Nucleus accumbens (tissue), 56 donors: ENCODE results near the gene PTDSS2.

Source experiments
- DNase-seq, 56 donors: peaks; one replicate each; lab custom pipeline; 2025; lab: John Stamatoyannopoulos, UW

The PTDSS2 gene

DNA sequence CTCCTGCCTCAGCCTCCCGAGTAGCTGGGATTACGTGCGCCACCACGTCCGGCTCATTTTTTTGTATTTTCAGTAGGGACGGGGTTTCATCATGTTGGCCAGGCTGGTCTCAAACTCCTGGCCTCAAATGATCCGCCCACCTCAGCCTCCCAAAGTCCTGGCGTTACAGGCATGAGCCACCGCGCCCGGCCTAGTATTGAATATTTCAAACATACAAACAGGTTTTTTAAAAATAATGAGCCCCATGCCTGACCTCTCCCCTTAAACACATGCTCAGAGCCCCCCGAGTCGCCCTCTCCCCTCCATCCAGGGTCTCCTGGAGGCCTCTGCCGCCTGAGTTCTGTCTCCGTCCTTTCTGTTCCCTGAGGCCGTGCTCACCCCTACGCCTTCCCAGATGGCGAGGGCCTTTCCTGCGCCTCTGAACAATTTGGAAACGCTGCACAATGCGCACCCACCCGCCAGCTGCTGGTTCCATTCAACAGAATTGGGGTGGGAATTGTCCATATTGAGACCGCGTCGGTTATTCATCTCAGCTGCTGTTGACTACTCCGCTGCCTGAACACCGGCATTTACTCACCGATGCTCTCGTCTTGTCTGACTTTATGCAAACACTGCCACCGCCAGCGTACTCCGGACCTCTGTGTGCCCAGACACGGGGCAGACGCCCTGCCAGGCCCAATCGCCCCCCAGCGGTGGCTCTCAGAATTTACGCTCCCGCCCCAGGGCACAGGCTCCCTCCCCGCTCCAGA lies 70.5 kb downstream of the PTDSS2 start:
- DNase-seq: no peak

DNA sequence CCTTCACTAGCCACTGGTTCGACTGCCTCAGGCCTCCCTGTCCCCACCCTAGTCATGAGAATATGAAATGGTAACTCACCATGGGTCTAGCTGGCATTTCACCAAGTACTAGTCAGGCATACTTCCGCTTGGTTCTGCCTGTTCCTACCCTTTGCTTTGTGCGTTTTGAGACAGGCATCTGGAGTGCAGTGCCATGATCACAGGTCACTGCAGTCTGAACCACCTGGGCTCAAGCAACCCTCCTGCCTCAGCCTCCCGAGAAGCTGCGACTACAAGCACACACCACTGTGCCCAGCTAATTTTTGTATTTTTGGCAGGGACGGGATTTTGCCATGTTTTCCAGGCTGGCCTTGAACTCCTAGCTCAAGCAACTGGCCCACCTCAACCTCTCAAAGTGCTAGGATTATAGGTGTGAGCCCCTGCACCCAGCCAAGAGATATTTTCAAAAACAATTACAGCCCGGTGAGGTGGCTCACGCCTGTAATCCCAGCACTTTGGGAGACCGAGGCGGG lies 71.2 kb downstream of the PTDSS2 start:
- DNase-seq: no peak

DNA sequence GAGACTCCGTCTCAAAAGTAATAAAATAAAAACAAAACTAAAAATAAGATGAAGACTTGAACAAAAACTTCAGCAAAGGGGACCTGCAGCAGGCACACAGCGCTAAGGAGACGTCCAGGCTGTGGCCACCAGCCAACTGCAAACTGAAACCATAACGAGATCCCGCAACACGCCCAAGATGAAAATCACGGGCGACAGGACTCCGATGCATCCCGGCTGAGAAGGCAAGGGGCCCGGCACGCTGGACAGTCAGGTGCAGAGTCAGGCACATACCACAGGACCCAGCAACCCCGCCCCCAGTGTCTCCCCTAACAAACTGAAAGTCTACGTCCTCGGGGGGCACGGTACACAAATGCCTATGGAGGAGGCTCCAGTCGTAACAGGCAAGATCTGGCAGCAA lies 76.1 kb downstream of the PTDSS2 start:
- DNase-seq: no peak

DNA sequence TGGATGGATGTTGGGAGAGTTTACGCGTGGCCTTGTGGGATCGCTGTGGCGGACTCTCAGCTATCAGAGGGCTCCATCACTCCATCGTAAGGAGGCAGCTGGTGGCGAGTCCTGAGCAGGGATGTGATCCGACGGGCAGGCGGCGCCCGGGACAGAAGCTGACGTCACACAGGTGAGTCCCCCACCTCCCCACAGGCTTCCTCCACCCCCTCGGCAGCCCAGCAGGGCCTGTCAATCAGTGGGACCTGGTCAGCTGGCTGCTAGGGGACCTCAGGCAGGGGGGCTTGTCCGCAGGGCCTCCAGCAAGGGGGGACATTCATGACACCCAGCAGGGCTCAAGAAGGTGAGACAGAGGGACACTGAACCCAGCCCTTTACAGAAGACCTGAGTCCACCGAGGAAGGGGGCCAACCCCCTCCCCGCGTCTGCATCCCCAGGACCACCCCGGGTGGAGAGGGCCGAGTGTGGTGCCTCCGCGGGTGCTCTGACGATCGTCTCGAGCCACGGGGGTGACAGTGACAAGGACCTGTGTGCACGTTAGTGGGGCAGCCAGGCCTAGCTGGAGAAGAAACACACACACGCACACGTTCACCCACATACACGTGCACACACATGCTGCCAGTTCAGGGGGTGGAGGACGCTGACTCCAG lies 78.2 kb downstream of the PTDSS2 start:
- DNase-seq: no peak

DNA sequence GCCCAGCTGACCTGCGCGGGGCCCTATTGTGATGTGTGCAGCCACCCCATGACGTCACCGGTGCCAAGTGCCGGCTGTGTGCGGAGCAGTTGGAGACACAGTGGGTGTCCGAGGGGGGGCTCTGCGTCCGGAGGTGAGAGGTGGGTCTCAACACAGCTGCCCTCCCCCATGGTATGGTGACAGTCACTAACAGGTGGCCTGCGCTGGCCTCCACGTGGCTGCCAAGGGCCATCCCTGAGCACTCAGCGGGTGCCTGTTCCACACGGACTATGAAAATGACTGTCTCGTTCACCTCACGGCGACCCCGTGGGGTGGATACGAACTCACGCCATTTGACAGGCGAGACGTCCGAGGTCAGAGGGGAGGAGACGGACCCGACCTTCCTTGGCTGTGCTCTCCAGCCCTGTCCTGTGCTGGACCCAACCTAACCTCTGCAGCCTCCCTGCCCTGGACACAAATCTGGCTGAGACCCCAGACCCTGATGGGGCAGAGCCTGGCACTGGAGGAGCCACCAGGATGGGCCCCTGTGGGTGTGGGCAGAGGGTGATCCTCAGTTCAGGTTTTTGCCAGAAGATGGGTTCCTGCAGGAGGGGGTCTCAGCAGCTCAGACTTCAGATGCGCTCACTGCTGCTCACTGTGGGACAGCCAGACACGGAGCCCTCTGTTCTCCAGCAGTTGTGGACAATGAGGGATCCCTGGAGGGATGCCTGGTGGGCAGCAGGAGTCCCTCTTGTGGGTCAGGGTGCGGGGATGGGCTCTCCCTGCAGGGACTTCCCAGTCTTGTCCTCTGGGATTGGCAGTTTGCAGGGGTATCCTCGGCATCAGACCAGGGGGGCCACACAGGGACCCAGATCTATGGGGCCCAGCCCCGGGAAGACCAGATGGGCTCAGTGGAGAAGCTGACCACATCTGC lies 79.0 kb downstream of the PTDSS2 start:
- DNase-seq: no peak

DNA sequence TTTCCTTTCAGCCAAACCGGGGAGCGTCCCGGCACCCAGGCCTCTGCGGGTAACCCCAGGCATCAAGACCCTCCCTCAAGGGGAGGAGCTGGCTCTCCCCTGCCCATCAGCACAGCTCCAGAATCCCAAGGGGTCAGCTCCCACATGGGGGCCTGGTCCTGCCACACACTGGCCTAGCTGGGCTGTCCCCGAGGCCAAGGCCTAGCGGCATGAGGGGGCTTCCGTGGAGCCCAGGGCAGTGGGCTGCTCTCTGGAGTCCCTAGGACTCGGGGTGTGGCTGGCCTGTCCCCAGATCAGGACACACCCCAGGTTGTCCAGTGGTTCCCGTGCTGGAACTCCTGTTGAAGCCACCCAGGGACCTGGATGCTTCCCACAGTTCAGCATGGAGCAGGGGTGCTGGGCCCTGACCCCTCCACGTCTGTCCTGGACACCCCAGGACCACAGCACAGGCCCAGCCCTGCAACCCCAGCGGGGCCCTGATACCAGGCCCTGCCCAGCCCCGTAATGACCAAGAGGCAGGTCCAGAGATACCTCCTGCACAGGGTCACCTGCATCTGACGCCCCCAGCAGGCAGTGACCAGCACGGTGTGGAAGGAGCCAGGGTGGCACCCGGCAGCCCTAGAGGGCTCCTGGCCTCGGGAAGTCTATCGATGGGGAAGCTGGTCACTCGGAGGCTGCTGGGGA lies 79.8 kb downstream of the PTDSS2 start:
- DNase-seq: no peak

DNA sequence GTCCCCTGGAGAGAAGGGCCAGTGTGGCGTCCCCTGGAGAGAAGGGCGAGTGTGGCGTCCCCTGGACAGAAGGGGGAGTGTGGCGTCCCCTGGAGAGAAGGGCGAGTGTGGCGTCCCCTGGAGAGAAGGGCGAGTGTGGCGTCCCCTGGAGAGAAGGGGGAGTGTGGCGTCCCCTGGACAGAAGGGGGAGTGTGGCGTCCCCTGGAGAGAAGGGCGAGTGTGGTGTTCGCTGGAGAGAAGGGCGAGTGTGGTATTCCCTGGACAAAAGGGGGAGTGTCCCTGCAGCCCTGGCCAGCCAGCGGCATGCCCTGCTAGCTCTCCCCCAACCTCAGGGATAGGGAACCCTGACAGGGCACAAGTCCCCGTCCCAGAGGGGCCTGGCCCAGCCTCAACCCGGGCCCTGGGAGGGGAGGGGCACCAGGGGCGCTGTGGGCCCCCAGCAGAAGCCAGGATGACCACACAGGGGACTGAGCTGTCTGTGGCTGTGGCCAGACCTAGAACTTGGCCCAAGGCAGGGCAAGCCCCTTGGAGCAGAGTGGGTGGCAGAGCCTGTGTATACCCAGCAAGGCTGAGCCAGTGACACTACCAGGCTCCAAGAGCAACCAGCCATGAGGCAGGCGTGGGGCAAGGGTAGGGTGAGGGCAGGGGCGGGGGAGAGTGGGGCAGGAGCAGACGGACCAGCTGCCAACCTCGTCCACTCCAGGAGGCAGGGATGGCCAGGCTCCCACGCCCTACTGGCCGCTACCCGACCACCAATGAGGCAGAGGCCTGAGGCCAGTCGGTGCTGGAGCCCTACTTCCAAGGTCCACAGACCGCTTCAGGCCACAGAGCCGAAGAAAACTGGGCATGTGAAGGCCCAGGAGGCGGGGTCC lies 81.1 kb downstream of the PTDSS2 start:
- no peak for DNase-seq

DNA sequence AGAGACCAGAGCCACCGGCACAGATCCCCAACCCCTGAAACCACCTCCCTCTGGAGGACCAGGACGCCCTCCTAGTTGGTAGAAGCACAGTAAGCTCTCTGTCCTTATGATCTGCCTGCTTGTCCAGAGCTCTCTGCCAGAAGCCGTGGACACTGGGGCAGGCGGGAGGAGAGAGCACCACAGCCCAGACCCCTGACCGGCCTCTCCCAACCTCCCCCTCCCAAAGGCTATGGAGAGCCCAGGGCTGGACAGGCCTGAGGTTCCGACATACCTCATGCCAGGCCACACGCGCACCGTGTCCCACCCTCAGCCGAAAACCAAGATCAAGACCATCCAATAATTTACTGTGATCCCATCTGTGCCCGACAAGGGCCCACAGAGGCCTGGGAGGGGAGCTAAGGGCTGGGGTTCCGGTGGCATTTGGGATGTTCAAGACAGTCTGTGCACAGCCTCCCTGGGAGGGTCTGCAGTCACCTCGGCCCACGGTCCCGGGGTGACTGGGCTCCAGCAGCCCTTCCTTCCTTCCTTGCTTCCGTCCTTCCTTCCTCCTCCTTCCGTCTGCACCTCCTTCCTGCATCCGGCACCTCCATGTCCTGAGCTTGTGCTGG lies 81.9 kb downstream of the PTDSS2 start:
- no peak for DNase-seq

DNA sequence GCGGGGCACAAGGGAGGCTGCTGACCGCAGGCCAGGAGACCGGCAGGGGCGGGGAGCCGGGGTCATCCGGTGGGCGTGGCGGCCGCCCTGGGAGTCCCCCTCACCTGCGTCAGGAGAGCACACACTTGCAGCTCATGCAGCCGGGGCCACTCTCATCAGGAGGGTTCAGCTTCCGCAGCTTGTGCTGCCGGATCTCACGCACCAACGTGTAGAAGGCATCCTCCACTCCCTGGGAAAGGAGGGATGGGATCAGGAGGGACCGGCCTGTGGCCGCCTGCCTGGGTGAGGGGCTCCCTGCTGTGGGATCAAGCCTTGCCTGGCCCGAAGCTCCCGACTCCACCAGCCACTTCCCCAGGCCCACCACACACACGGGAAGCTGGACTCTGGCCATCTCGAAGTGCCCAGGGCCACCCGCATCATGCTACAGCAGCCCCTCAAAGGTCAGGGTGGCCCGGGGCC lies 82.5 kb downstream of the PTDSS2 start:
- DNase-seq: no peak

DNA sequence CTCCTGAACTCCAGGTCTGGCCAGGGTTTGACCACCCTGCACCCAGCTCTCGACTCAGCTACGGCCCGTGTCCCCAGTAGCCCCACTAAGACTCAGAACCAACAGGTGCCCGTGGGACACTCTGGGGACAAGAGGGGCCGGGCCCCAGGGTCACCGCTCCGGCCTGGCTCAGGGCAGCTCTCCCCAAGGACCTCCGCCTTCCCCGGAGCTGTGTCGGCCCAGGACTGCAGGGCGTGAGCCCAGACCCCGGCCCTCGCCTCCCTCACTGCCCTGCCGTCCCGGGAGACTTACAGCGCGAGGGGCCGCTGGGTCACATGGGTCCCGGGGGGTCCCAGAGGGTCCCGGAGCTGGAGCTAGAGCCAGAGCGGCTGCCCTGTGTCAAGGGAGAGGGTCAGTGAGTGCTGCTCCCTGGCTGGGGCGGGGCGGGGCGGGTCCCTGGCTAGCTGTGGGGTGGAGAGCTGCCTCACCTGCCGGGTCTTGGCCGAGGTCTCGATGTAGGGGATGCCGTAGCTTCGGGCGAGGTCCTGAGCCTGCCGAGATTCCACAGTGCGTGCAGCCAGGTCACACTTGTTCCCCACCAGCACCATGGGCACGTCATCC lies 83.0 kb downstream of the PTDSS2 start:
- no peak for DNase-seq

DNA sequence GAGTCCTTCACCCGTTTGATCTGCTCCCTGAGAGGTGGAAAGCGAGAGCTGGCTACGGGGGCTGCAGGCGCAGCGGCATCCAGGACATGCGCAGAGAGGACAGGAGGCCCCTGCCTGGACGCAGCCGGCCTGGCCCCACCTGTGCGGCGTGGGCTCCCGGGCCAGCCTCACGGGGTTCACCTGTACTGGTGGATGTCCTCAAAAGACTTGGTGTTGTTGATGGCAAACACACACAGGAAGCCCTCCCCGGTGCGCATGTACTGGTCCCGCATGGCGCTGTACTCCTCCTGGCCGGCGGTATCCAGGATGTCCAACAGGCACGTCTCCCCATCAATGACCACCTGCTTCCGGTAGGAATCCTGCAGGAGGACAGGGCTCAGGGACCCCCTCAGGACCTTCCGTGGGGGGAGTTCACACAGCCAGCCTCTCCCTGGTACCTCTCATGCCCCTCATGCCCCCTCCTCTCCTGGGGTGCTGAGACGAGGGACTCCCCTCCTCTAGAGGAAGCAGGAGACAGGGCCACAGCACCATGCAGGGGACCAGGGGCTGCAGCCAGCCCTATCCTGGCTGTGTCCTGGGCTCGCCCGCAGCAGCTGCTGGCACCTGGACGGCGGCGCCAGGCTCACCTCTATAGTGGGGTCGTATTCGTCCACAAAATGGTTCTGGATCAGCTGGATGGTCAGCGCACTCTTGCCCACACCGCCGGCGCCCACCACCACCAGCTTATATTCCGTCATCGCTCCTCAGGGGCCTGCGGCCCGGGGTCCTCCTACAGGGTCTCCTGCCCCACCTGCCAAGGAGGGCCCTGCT lies 83.7 kb downstream of the PTDSS2 start:
- no peak for DNase-seq

DNA sequence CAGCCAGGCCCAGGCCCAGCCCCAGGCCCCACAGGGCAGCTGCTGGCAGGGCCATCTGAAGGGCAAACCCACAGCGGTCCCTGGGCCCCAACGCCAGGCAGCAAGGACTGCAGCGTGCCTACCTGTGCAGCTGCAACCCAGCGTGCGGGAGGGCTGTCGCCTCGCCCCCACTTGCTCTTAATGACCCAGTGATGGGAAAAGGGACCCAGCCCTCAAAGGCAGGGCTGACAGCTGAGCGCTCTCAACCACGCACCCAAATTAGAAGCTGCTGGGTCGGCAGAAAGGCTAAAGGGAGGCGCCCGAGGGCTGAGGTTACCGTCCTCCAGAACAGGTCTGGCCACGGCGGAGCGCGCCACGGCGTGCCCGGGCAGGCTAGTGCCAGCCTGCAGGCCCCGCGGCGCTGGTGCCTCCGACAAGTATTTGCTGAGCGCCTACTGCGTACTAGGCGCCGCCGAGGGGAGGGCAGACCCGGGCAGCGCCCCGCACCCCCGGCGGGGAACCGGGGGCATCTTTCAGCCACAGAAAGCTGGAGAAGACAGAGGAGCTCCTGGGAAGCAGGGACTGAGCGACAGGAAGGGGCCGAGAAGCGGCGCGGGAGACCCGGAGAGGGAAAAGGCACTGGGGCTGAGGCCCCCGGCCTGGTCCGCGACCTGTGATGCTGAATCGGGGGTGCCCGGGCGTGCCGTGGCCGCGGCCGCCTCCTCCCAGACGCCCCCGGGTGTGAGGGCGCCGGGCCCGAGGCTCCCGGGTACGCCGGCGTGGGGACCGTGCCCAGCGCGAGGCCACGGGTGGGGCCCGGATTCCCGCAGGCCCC lies 84.5 kb downstream of the PTDSS2 start:
- peak in 6 of 56 donors; percentile 5 to 40 (median 26) for DNase-seq

DNA sequence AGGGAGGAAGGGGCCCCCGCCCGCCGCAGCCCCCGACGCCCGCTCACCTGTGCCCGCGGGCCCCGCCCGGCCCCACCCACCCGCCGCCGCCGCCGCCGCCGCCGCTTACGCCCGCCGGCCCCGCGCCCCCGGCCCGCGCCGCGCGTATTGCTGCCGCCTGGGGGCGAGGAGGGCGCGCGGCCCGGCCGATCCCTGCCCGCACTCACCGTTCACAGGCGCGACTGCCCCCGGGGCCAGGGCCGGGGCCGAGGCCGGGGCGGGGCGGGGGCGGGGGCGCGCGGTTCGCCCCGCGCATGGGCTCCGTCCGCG lies 85.1 kb downstream of the PTDSS2 start:
- DNase-seq: no peak

DNA sequence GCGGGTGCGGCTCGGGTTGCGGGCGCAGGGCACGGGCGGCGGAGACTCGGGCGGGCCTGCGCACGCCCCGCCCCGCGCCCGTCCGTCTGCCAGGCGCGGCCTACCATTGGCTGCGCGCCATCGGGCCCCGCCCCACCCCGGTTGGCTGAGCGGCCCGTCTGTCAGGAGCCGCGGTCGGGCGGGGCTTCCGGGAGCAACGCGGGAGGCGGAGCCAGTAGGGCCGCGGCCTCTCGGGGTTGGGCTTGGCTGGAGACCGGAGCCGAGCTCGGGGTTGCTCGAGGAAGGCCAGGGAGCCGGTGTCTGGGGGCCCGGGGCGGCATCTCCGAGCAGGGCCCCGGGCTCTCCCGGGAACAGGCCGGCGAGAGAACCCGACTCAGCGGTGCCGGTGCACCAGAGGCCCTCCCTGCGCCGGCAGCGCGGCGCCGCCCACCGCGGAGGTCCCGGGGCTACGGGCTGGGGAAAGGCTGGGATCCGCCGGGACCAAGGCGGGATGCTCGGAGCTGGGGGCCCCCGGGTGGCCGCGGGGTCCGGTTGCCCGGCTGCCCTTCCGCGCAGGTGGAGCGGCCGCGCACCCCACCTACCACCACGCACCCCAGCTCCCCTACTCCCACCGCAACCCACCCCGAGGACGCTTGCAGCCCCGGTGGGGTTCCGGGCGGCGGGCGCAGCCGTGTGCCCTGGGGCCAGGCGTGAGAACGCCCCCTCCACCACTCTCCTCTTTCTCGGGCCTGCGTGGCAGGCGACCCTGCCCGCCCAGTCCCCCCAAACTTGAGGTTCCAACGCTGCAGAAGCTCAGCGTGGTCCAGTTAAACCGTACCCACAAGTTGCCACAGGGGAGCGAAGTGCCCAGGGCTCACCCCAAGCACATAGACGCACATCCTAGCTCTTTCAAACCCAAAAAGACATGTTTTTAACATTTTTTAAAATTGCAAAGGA lies 85.7 kb downstream of the PTDSS2 start, which contains the start of gene HRAS:
Gene HRAS (minus strand): TSS at position 58 of the 936 bp plus-strand sequence.
- DNase-seq: peak; percentile 60 to 96 (median 90)

DNA sequence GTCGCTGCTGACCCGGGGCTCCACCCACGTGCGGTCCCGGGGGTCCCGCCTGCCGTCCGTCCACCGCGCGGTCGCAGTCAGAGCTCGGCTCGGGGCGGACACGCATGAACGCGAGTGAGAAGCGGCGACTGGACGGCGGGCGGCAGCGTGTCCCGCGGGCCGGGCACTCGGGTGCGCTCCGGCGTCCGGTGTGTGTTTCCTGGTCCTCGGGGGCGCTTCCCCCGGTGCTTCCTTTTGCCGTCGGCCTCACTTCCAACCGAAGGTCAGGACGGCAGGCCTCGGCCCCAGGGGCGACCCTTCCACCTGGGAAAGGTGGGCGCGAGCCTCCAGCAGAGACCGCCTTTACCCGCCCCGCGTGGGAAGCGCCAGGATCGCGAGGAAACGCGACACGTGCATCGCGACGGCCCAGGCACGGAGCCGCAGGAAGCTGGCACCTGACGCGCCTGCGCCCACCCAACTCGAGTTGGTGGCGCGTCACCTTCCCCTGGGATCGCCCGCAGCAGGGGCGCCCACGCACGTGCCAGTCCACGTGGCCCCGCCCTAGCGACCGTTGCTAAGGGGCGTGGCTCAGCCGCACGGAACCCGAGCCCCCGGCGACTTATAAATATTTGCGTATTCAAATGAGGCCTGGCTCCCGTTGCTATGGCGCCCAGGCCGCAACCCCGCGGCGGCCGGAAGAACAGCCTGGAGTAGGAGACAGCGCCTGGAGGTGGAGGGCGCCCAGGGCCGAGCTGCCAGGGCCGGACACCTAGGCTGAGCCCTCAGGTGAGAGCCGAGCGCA lies 87.0 kb downstream of the PTDSS2 start, which contains the start of gene LRRC56:
Gene LRRC56 (plus strand): TSS at position 687 of the 781 bp plus-strand sequence. CDS start 3,158 bp downstream, outside the sequence.
- DNase-seq: peak in 40 of 56 donors; percentile 14 to 86 (median 55)
